B cell (primary cell): ENCODE data around the gene SF1.

Source experiments
- EZH2 ChIP-seq: IDR thresholded peaks from 2 replicates; pipeline ENCODE4 v1.6.1; 2012; ENCODE audit warnings: borderline replicate concordance, low read depth, mild to moderate bottlenecking, moderate library complexity, low read length; ENCODE audit not compliant: insufficient read depth, poor library complexity, severe bottlenecking
- TF ChIP-seq, protein P1 (sequence below): fragments of 200-600 bp; IDR thresholded peaks from one replicate; pipeline ENCODE4 v1.8.0; 2022; ENCODE audit warnings: antibody characterized with exemption, mild to moderate bottlenecking

DNA sequence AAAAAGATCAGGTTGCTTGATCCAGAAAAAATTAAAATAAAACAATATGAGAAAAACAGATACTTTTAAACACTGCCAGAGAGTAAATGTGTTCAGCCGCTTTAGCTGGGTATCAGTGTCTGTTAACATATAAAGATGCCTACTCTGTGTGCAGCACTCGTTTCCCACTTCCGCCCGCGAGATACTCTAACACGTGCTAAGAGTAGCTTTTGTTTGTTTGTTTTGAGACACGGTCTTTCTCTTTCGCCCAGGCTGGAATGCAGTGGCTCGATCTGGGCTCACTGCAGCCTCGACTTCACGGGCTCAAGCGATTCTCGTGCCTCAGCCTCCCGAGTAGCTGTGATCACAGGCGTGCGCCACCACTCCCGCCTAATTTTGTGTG is 32.5 kb upstream of the SF1 start:
- TF ChIP-seq, protein P1, sequence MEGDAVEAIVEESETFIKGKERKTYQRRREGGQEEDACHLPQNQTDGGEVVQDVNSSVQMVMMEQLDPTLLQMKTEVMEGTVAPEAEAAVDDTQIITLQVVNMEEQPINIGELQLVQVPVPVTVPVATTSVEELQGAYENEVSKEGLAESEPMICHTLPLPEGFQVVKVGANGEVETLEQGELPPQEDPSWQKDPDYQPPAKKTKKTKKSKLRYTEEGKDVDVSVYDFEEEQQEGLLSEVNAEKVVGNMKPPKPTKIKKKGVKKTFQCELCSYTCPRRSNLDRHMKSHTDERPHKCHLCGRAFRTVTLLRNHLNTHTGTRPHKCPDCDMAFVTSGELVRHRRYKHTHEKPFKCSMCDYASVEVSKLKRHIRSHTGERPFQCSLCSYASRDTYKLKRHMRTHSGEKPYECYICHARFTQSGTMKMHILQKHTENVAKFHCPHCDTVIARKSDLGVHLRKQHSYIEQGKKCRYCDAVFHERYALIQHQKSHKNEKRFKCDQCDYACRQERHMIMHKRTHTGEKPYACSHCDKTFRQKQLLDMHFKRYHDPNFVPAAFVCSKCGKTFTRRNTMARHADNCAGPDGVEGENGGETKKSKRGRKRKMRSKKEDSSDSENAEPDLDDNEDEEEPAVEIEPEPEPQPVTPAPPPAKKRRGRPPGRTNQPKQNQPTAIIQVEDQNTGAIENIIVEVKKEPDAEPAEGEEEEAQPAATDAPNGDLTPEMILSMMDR = no peak
- no peak for TF ChIP-seq EZH2
